ENCODE data around the gene ITSN2. TPM values are rescaled to one million over a fixed set of nuclear protein-coding genes. Genes with fewer than 3 reads are reported as not detected.
"Not testable (repeated sequence)": the region's sequence is repeated elsewhere in the genome, so short reads cannot be mapped to it uniquely, and the experiment has no call there.

Gene ITSN2
- total RNA-seq, 3 donors from 2014 or later = 43.4 to 69.8 (median 46.5) TPM

GRCh38 chr2:24362253-24362652 lies 1.9 kb upstream of the ITSN2 start:
- no peaks in the 10 kb centered on the region for H3K36me3 ChIP-seq
- H3K4me3 ChIP-seq = no peak overlapping the region
- DNase-seq (ENCODE audit: low spot score in 2 of 2) = no peak
- H3K27me3 ChIP-seq = no peaks in the 10 kb centered on the region
- H3K4me1 ChIP-seq = no peaks in the 10 kb centered on the region
- intact Hi-C loops (cut with DNase I; ENCODE audit: low total_unique reads) = no loop called here
- no peak overlapping the region for H3K27ac ChIP-seq
- TF ChIP-seq POLR2A (IDR thresholded peaks at IDR 0.05) = no peak
- H3K9me3 ChIP-seq = no peaks in the 10 kb centered on the region

GRCh38 chr2:24360963-24361330 lies 611 bp upstream of the ITSN2 start:
- Histone ChIP-seq H3K9me3 (no peaks in the 10 kb centered on the region), H3K4me1 (no peaks in the 10 kb centered on the region), H3K4me3 (peak overlapping the region; percentile 91 to 98 (median 92)), H3K27ac (peak overlapping the region; percentile 97 to 98), H3K27me3 (no peaks in the 10 kb centered on the region), H3K36me3 (no peaks in the 10 kb centered on the region)
- intact Hi-C loops (cut with DNase I; ENCODE audit: low total_unique reads) = no loop called here
- TF ChIP-seq POLR2AphosphoS5 (IDR thresholded peaks at IDR 0.05) (no peak), CTCF (IDR thresholded peaks at IDR 0.05) (no peak), POLR2A (IDR thresholded peaks at IDR 0.05) (no peak)
- DNase-seq (ENCODE audit: low spot score in 2 of 2) = no peak

GRCh38 chr2:24359129-24360049 lies 947 bp downstream of the ITSN2 start:
- peak; percentile 47 to 60 for DNase-seq (ENCODE audit: low spot score in 2 of 2)
- H3K9me3 ChIP-seq = no peaks in the 10 kb centered on the region
- H3K27ac ChIP-seq = peak overlapping the region; percentile 97 to 98
- intact Hi-C loops (cut with DNase I; ENCODE audit: low total_unique reads) = no loop called here
- no peaks in the 10 kb centered on the region for H3K27me3 ChIP-seq
- peak overlapping the region; percentile 91 to 98 (median 92) for H3K4me3 ChIP-seq
- no peak for TF ChIP-seq CTCF (IDR thresholded peaks at IDR 0.05)
- no peak for TF ChIP-seq POLR2A (IDR thresholded peaks at IDR 0.05)
- TF ChIP-seq POLR2AphosphoS5 (IDR thresholded peaks at IDR 0.05) = peak in 2 of 3 donors; percentile 35 to 66
- H3K36me3 ChIP-seq = no peaks in the 10 kb centered on the region
- no peaks in the 10 kb centered on the region for H3K4me1 ChIP-seq

GRCh38 chr2:24357767-24358166 lies 2.6 kb downstream of the ITSN2 start:
- H3K9me3 ChIP-seq; DNase-seq (ENCODE audit: low spot score in 2 of 2); H3K36me3 ChIP-seq; H3K27me3 ChIP-seq; H3K27ac ChIP-seq; H3K4me3 ChIP-seq; intact Hi-C loops (cut with DNase I; ENCODE audit: low total_unique reads); H3K4me1 ChIP-seq: not testable (repeated sequence)

GRCh38 chr2:24357115-24357514 lies 3.2 kb downstream of the ITSN2 start:
- H3K4me1 ChIP-seq; H3K27ac ChIP-seq; H3K4me3 ChIP-seq; DNase-seq (ENCODE audit: low spot score in 2 of 2); H3K36me3 ChIP-seq; intact Hi-C loops (cut with DNase I; ENCODE audit: low total_unique reads); H3K27me3 ChIP-seq; H3K9me3 ChIP-seq: not testable (repeated sequence)

GRCh38 chr2:24354957-24355356 lies 5.4 kb downstream of the ITSN2 start:
- intact Hi-C loops (cut with DNase I; ENCODE audit: low total_unique reads) = no loop called here
- no peak overlapping the region for H3K4me3 ChIP-seq
- H3K27ac ChIP-seq = no peak overlapping the region
- TF ChIP-seq POLR2AphosphoS5 (IDR thresholded peaks at IDR 0.05) (no peak), POLR2A (IDR thresholded peaks at IDR 0.05) (no peak), CTCF (IDR thresholded peaks at IDR 0.05) (no peak)
- no peak for DNase-seq (ENCODE audit: low spot score in 2 of 2)
- H3K27me3 ChIP-seq = no peaks in the 10 kb centered on the region
- no peaks in the 10 kb centered on the region for H3K4me1 ChIP-seq
- no peaks in the 10 kb centered on the region for H3K36me3 ChIP-seq
- no peaks in the 10 kb centered on the region for H3K9me3 ChIP-seq

Measured in breast epithelium (tissue), 4 donors.